WTC11 (cell line): ENCODE measurements around the gene CCDC157.

Experiments
- AFF4 ChIP-seq: sonication (generic); formaldehyde crosslinking; IDR thresholded peaks from 2 replicates; pipeline ENCODE4 v1.8.1; 2023; ENCODE audit warnings: mild to moderate bottlenecking, missing genetic modification reagents, borderline replicate concordance
- CTCF ChIP-seq: fragments of 200-600 bp; IDR thresholded peaks from 2 replicates; pipeline ENCODE4 v1.8.0; 2022; ENCODE audit warnings: antibody characterized with exemption
- ESRRA ChIP-seq: sonication (generic); formaldehyde crosslinking; IDR thresholded peaks from 2 replicates; pipeline ENCODE4 v1.8.1; 2022; ENCODE audit warnings: mild to moderate bottlenecking, missing genetic modification reagents, borderline replicate concordance
- FOXK1 ChIP-seq: sonication (generic); formaldehyde crosslinking; IDR thresholded peaks from 2 replicates; pipeline ENCODE4 v1.8.0; 2022; ENCODE audit warnings: mild to moderate bottlenecking, moderate library complexity, missing genetic modification reagents
- JUN ChIP-seq: sonication (generic); formaldehyde crosslinking; IDR thresholded peaks from 2 replicates; pipeline ENCODE4 v1.8.0; 2023; ENCODE audit warnings: mild to moderate bottlenecking, missing genetic modification reagents
- KAT7 ChIP-seq: sonication (generic); formaldehyde crosslinking; IDR thresholded peaks from 2 replicates; pipeline ENCODE4 v1.8.1; 2023; ENCODE audit warnings: missing genetic modification reagents, mild to moderate bottlenecking, borderline replicate concordance
- MAX ChIP-seq: sonication (generic); formaldehyde crosslinking; IDR thresholded peaks from 2 replicates; pipeline ENCODE4 v1.8.0; 2022; ENCODE audit warnings: mild to moderate bottlenecking, missing genetic modification reagents
- MLX ChIP-seq: sonication (generic); formaldehyde crosslinking; IDR thresholded peaks from 2 replicates; pipeline ENCODE4 v1.8.1; 2023; ENCODE audit warnings: mild to moderate bottlenecking, missing genetic modification reagents, moderate library complexity
- MXD4 ChIP-seq: fragments of 250-450 bp; sonication (Bioruptor Pico); IDR thresholded peaks from 2 replicates; pipeline ENCODE4 v1.8.0; 2021; ENCODE audit warnings: mild to moderate bottlenecking, moderate library complexity, borderline replicate concordance
- NR3C1 ChIP-seq: sonication (generic); formaldehyde crosslinking; conservative IDR thresholded peaks from 2 replicates; pipeline ENCODE4 v1.8.1; 2023; ENCODE audit warnings: low read depth, mild to moderate bottlenecking, missing genetic modification reagents
- RELA ChIP-seq: sonication (generic); formaldehyde crosslinking; IDR thresholded peaks from 2 replicates; pipeline ENCODE4 v1.8.1; 2022; ENCODE audit warnings: missing genetic modification reagents, mild to moderate bottlenecking, borderline replicate concordance
- TEAD4 ChIP-seq: sonication (generic); formaldehyde crosslinking; IDR thresholded peaks from 2 replicates; pipeline ENCODE4 v1.8.0; 2022; ENCODE audit warnings: mild to moderate bottlenecking, missing genetic modification reagents
- ZNF121 ChIP-seq: sonication (generic); formaldehyde crosslinking; IDR thresholded peaks from 2 replicates; pipeline ENCODE4 v1.8.0; 2023; ENCODE audit warnings: missing genetic modification reagents
- TF ChIP-seq, protein P1 (sequence below): sonication (generic); formaldehyde crosslinking; IDR thresholded peaks from 2 replicates; pipeline ENCODE4 v1.8.1; 2022; ENCODE audit warnings: missing genetic modification reagents, borderline replicate concordance

DNA sequence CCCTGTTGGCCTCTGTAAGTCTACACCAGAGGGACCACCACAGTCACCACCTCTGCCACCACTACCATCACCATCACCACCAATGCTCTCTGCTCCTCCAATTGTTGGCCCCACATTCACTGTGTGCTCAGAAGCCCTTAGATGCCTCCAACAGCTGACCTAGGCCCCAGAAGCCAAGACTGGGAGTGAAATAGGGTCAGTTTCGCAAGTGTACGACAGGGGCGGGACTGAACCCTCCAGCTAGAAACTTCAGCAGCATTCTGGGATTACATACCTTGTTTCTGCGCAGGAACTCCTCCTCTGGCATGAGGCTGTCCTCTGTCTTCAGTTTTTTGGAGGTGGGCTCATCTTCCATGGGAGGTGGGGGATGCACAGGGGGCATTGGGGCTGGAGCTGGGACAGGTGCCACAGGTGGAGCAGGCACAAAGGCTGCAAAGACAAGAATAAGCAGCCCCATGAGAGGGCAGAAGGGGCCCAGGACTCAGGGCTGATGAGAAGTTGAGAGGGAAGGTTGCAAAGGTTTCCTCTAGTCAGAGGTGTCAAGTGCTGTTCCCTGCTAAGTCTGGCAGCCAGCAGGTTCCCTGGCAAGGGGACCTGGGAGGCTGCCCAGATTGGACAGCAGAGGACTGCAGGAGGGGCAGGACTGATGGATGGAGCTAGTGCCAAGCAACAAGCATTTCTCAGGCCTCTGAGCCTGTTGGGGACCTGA is 19.9 kb upstream of the CCDC157 start:
- TF ChIP-seq CTCF (no peak), KAT7 (CRISPR knock-in tag) (no peak), RELA (no peak), MXD4 (CRISPR knock-in tag) (no peak), TEAD4 (no peak), FOXK1 (CRISPR knock-in tag) (no peak), MAX (no peak), ESRRA (no peak), MLX (CRISPR knock-in tag) (no peak), NR3C1 (no peak), AFF4 (CRISPR knock-in tag) (no peak), ZNF121 (CRISPR knock-in tag) (no peak), JUN (CRISPR knock-in tag) (no peak)
- TF ChIP-seq, protein P1, sequence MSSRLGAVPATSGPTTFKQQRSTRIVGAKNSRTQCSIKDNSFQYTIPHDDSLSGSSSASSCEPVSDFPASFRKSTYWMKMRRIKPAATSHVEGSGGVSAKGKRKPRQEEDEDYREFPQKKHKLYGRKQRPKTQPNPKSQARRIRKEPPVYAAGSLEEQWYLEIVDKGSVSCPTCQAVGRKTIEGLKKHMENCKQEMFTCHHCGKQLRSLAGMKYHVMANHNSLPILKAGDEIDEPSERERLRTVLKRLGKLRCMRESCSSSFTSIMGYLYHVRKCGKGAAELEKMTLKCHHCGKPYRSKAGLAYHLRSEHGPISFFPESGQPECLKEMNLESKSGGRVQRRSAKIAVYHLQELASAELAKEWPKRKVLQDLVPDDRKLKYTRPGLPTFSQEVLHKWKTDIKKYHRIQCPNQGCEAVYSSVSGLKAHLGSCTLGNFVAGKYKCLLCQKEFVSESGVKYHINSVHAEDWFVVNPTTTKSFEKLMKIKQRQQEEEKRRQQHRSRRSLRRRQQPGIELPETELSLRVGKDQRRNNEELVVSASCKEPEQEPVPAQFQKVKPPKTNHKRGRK (CRISPR knock-in tag) = no peak
